ENCODE data around the gene TFPI. TPM values are rescaled to one million over a fixed set of nuclear protein-coding genes. Genes with fewer than 3 reads are reported as not detected.
A peak's percentile ranks its signal among the peaks of the same experiment; 100 is the strongest.

The TFPI gene
- polyA plus RNA-seq, 1 experiment = 10.9 TPM

DNA sequence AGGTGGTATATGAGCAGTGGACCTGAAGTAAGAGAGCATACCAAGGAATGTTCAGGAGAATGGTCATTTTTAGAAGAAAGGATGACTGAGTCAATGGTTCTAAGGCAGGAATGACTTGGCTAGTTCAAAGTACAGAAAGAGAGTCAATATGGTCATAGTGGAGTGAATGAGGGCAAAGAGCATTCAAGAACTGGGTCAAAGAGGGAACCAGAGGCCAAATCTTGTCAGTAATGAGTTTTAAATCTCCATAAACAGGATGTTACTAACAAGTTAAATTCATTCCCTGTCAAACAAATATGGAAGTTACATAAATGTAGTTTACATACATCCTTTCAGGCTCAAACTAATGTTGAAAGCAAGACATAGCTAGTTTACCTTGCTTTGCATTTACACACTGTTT is 122.3 kb downstream of the TFPI start:
- TF ChIP-seq, protein P1, sequence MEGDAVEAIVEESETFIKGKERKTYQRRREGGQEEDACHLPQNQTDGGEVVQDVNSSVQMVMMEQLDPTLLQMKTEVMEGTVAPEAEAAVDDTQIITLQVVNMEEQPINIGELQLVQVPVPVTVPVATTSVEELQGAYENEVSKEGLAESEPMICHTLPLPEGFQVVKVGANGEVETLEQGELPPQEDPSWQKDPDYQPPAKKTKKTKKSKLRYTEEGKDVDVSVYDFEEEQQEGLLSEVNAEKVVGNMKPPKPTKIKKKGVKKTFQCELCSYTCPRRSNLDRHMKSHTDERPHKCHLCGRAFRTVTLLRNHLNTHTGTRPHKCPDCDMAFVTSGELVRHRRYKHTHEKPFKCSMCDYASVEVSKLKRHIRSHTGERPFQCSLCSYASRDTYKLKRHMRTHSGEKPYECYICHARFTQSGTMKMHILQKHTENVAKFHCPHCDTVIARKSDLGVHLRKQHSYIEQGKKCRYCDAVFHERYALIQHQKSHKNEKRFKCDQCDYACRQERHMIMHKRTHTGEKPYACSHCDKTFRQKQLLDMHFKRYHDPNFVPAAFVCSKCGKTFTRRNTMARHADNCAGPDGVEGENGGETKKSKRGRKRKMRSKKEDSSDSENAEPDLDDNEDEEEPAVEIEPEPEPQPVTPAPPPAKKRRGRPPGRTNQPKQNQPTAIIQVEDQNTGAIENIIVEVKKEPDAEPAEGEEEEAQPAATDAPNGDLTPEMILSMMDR (IDR thresholded peaks at IDR 0.05; ENCODE audit: insufficient read depth, low read depth, low read length) = no peak
- H3K27me3 ChIP-seq (ENCODE audit: control insufficient read depth, insufficient read depth, low read length) = no peaks in the 10 kb centered on the region
- ChIA-PET POLR2A (no interaction called here), CTCF (interaction anchor here (0.7 to 1.4 kb wide), 2 partner anchors 8 to 44 kb away, joined by 3 read pairs; no protein-coding TSS in a partner anchor)
- DNase-seq (ENCODE audit: low read depth) = no peak
- H3K36me3 ChIP-seq (ENCODE audit: control insufficient read depth, insufficient read depth, low read length) = no peaks in the 10 kb centered on the region
- no peak overlapping the region for H3K4me3 ChIP-seq (ENCODE audit: low read depth, low read length)

GRCh38 chr2:187429989-187430388 is 124.2 kb downstream of the TFPI start:
- Histone ChIP-seq H3K4me3 (ENCODE audit: low read depth, low read length) (no peak overlapping the region), H3K27me3 (ENCODE audit: control insufficient read depth, insufficient read depth, low read length) (no peaks in the 10 kb centered on the region), H3K36me3 (ENCODE audit: control insufficient read depth, insufficient read depth, low read length) (no peaks in the 10 kb centered on the region)
- ChIA-PET POLR2A (no interaction called here), CTCF (interaction anchor here (0.6 kb wide), 1 partner anchor 1072 kb away, joined by 3 read pairs; no protein-coding TSS in a partner anchor)
- TF ChIP-seq, protein P1 (IDR thresholded peaks at IDR 0.05; ENCODE audit: insufficient read depth, low read depth, low read length) = no peak
- peak; percentile 40 for DNase-seq (ENCODE audit: low read depth)

GRCh38 chr2:187424146-187424545 is 130.1 kb downstream of the TFPI start:
- ChIA-PET POLR2A (no interaction called here), CTCF (no interaction called here)
- Histone ChIP-seq H3K27me3 (ENCODE audit: control insufficient read depth, insufficient read depth, low read length) (no peaks in the 10 kb centered on the region), H3K36me3 (ENCODE audit: control insufficient read depth, insufficient read depth, low read length) (no peaks in the 10 kb centered on the region), H3K4me3 (ENCODE audit: low read depth, low read length) (no peak overlapping the region)
- DNase-seq (ENCODE audit: low read depth) = no peak
- TF ChIP-seq, protein P1 (IDR thresholded peaks at IDR 0.05; ENCODE audit: insufficient read depth, low read depth, low read length) = no peak

DNA sequence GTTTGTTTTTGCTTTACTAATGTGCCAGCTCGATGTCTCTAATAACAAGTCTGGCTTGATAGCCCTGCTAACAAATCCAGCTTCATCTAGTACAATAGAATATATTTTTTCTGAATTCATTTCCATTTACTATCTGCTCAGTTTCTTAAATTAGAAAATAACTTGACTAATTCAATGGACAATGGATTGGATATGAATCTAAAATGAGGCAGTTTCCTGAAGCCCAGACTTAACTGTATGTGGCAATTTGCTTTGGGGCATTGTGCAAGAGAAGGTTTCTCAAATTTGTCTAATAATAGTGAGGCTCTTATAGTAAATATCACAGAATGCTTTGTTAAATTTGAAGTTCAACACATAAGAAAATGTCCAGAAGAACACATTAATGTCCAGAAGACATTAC is 132.0 kb downstream of the TFPI start:
- no peak overlapping the region for H3K4me3 ChIP-seq (ENCODE audit: low read depth, low read length)
- ChIA-PET POLR2A (no interaction called here), CTCF (no interaction called here)
- no peaks in the 10 kb centered on the region for H3K36me3 ChIP-seq (ENCODE audit: control insufficient read depth, insufficient read depth, low read length)
- no peak for DNase-seq (ENCODE audit: low read depth)
- TF ChIP-seq, protein P1 (IDR thresholded peaks at IDR 0.05; ENCODE audit: insufficient read depth, low read depth, low read length) = no peak
- H3K27me3 ChIP-seq (ENCODE audit: control insufficient read depth, insufficient read depth, low read length) = no peaks in the 10 kb centered on the region

GRCh38 chr2:187421519-187421918 is 132.7 kb downstream of the TFPI start:
- ChIA-PET CTCF (no interaction called here), POLR2A (no interaction called here)
- DNase-seq (ENCODE audit: low read depth) = no peak
- H3K4me3 ChIP-seq (ENCODE audit: low read depth, low read length) = no peak overlapping the region
- no peaks in the 10 kb centered on the region for H3K36me3 ChIP-seq (ENCODE audit: control insufficient read depth, insufficient read depth, low read length)
- TF ChIP-seq, protein P1 (IDR thresholded peaks at IDR 0.05; ENCODE audit: insufficient read depth, low read depth, low read length) = no peak
- no peaks in the 10 kb centered on the region for H3K27me3 ChIP-seq (ENCODE audit: control insufficient read depth, insufficient read depth, low read length)
